Esophagus muscularis mucosa (tissue), 3 donors: ENCODE results near the gene RANBP17.

Experiments used
- CTCF ChIP-seq, 3 experiments: fragments of 200-600 bp in 2 of 3; fragments of 450-650 bp in 1 of 3; sonication (generic) in 2 of 3; IDR thresholded peaks; one replicate each; pipeline ENCODE4 v1.5.1; 2017 to 2019; ENCODE audit warnings: antibody characterized with exemption in 3 of 3, mild to moderate bottlenecking in 2 of 3, moderate library complexity in 1 of 3
- POLR2A ChIP-seq: fragments of 450-650 bp; IDR thresholded peaks from one replicate; pipeline ENCODE4 v1.6.1; 2017; ENCODE audit warnings: antibody characterized with exemption, moderate library complexity, mild to moderate bottlenecking, low read depth
- POLR2AphosphoS5 ChIP-seq, 2 donors: sonication (generic); formaldehyde crosslinking; IDR thresholded peaks; one replicate each; pipeline ENCODE4 v1.6.1; 2017; ENCODE audit warnings: antibody characterized with exemption in 2 of 2

- TF ChIP-seq POLR2AphosphoS5 (IDR thresholded peaks at IDR 0.05) (no peak), CTCF (IDR thresholded peaks at IDR 0.05) (no peak), POLR2A (no peak)
Observed at GRCh38 chr5:171201310-171201709, 339.5 kb downstream of the RANBP17 start.
